ENCODE measurements around the gene ACSS1. TPM values are rescaled to one million over a fixed set of nuclear protein-coding genes. Genes with fewer than 3 reads are reported as not detected.

Gene ACSS1
- total and polyA plus RNA-seq, 2 of the 8 experiments (the other 6 are each of a cell fraction or from before 2014, with no cell fraction given): 2.6 to 3.4 TPM

- TF ChIP-seq BACH1 (IDR thresholded peaks at IDR 0.05; ENCODE audit: low read length) (no peak), CBX8 (IDR thresholded peaks at IDR 0.05; ENCODE audit: borderline replicate concordance, low read depth, low read length) (no peak), CEBPB (IDR thresholded peaks at IDR 0.05; ENCODE audit: low read depth, low read length) (no peak)
- TF ChIP-seq, protein P1, sequence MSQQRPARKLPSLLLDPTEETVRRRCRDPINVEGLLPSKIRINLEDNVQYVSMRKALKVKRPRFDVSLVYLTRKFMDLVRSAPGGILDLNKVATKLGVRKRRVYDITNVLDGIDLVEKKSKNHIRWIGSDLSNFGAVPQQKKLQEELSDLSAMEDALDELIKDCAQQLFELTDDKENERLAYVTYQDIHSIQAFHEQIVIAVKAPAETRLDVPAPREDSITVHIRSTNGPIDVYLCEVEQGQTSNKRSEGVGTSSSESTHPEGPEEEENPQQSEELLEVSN (IDR thresholded peaks at IDR 0.05): no peak
Measured at GRCh38 chr20:25008388-25009217, 49.3 kb downstream of the ACSS1 start (continued).
